Measurements from ENCODE around the gene CCT2. TPM values are rescaled to one million over a fixed set of nuclear protein-coding genes. Genes with fewer than 3 reads are reported as not detected.

Gene CCT2
- total RNA-seq, 2 donors from 2014 or later = 238 to 264 TPM

Other genes with a start within 250 kb of the CCT2 start
- under 1 TPM in 1 of 2 donors, not detected in 1; 0.30 TPM for gene LYZ, start 237.1 kb upstream of the CCT2 start, total RNA-seq
- gene YEATS4, start 225.7 kb upstream of the CCT2 start, total RNA-seq = 10 to 100 TPM; 34.2 to 57.3 TPM
- 10 to 100 TPM; 13.1 to 15.5 TPM for gene FRS2, start 115.1 kb upstream of the CCT2 start, total RNA-seq
- gene LRRC10, start 25.4 kb downstream of the CCT2 start, total RNA-seq = not detected
- not detected for gene BEST3, start 113.8 kb downstream of the CCT2 start, total RNA-seq
- 10 to 100 TPM; 23.1 to 44.8 TPM for gene RAB3IP, start 153.4 kb downstream of the CCT2 start, total RNA-seq
- not detected for gene MYRFL, start 239.8 kb downstream of the CCT2 start, total RNA-seq